HCT116 (cell line): ENCODE measurements around the gene EDDM3A.

Source experiments
- CEBPB ChIP-seq: IDR thresholded peaks from 2 replicates; pipeline ENCODE4 v1.6.1; 2012; ENCODE audit warnings: low read depth
- EGR1 ChIP-seq: IDR thresholded peaks from 2 replicates; pipeline ENCODE4 v1.6.1; 2012; ENCODE audit warnings: low read depth
- EZH2 ChIP-seq: fragments of 200-600 bp; sonication (generic); IDR thresholded peaks from 2 replicates; pipeline ENCODE4 v1.6.1; 2017; ENCODE audit warnings: antibody characterized with exemption, mixed run types
- EZH2phosphoT487 ChIP-seq: fragments of 200-600 bp; IDR thresholded peaks from 2 replicates; pipeline ENCODE4 v1.6.1; 2018; ENCODE audit warnings: antibody characterized with exemption, borderline replicate concordance
- FOSL1 ChIP-seq: IDR thresholded peaks from 2 replicates; pipeline ENCODE4 v1.6.1; 2012; ENCODE audit warnings: low read depth
- POLR2A ChIP-seq: IDR thresholded peaks from 2 replicates; pipeline ENCODE4 v1.7.0; 2011; ENCODE audit warnings: borderline replicate concordance; ENCODE audit not compliant: insufficient read depth, insufficient read length; ENCODE audit errors: extremely low read depth
- POLR2AphosphoS5 ChIP-seq: IDR thresholded peaks from 2 replicates; pipeline ENCODE4 v1.6.1; 2011; ENCODE audit warnings: mild to moderate bottlenecking, low read depth, low read length, moderate library complexity
- RAD21 ChIP-seq: IDR thresholded peaks from 2 replicates; pipeline ENCODE4 v1.6.1; 2012; ENCODE audit warnings: low read depth, mild to moderate bottlenecking
- SIN3A ChIP-seq: IDR thresholded peaks from 2 replicates; pipeline ENCODE4 v1.6.1; 2012; ENCODE audit warnings: low read depth
- ZNF274 ChIP-seq: fragments of 200-500 bp; sonication (Bioruptor generic); IDR thresholded peaks from 2 replicates; pipeline ENCODE4 v1.6.1; 2014; ENCODE audit warnings: mild to moderate bottlenecking, low read depth, low read length, inconsistent platforms
- TF ChIP-seq, protein P1 (sequence below): IDR thresholded peaks from 2 replicates; pipeline ENCODE4 v1.6.1; 2012; ENCODE audit warnings: low read depth
- TF ChIP-seq, protein P2 (sequence below), 3 experiments: fragments of 200-600 bp in 1 of 3; sonication (generic) in 1 of 3; IDR thresholded peaks in 2 of 3; conservative IDR thresholded peaks in 1 of 3; 2 replicates each; pipeline ENCODE4 v1.5.1; 2012 to 2017; ENCODE audit warnings: low read depth in 2 of 3, low read length in 2 of 3, antibody characterized with exemption in 1 of 3, borderline replicate concordance in 1 of 3, control low read depth in 1 of 3, mild to moderate bottlenecking in 1 of 3, mixed read lengths in 1 of 3, mixed run types in 1 of 3, moderate library complexity in 1 of 3; ENCODE audit not compliant: insufficient read depth in 1 of 3
- TF ChIP-seq, protein P3 (sequence below): IDR thresholded peaks from 2 replicates; pipeline ENCODE4 v1.6.1; 2012

- TF ChIP-seq, protein P1, sequence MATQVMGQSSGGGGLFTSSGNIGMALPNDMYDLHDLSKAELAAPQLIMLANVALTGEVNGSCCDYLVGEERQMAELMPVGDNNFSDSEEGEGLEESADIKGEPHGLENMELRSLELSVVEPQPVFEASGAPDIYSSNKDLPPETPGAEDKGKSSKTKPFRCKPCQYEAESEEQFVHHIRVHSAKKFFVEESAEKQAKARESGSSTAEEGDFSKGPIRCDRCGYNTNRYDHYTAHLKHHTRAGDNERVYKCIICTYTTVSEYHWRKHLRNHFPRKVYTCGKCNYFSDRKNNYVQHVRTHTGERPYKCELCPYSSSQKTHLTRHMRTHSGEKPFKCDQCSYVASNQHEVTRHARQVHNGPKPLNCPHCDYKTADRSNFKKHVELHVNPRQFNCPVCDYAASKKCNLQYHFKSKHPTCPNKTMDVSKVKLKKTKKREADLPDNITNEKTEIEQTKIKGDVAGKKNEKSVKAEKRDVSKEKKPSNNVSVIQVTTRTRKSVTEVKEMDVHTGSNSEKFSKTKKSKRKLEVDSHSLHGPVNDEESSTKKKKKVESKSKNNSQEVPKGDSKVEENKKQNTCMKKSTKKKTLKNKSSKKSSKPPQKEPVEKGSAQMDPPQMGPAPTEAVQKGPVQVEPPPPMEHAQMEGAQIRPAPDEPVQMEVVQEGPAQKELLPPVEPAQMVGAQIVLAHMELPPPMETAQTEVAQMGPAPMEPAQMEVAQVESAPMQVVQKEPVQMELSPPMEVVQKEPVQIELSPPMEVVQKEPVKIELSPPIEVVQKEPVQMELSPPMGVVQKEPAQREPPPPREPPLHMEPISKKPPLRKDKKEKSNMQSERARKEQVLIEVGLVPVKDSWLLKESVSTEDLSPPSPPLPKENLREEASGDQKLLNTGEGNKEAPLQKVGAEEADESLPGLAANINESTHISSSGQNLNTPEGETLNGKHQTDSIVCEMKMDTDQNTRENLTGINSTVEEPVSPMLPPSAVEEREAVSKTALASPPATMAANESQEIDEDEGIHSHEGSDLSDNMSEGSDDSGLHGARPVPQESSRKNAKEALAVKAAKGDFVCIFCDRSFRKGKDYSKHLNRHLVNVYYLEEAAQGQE = no peak
- TF ChIP-seq FOSL1 = no peak
- TF ChIP-seq POLR2A = no peak
- TF ChIP-seq, protein P2, sequence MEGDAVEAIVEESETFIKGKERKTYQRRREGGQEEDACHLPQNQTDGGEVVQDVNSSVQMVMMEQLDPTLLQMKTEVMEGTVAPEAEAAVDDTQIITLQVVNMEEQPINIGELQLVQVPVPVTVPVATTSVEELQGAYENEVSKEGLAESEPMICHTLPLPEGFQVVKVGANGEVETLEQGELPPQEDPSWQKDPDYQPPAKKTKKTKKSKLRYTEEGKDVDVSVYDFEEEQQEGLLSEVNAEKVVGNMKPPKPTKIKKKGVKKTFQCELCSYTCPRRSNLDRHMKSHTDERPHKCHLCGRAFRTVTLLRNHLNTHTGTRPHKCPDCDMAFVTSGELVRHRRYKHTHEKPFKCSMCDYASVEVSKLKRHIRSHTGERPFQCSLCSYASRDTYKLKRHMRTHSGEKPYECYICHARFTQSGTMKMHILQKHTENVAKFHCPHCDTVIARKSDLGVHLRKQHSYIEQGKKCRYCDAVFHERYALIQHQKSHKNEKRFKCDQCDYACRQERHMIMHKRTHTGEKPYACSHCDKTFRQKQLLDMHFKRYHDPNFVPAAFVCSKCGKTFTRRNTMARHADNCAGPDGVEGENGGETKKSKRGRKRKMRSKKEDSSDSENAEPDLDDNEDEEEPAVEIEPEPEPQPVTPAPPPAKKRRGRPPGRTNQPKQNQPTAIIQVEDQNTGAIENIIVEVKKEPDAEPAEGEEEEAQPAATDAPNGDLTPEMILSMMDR (IDR thresholded peaks at IDR 0.05 in 2 of 3, conservative IDR thresholded peaks at IDR 0.05 in 1 of 3; ENCODE audit: borderline replicate concordance in 1 of 3, insufficient read depth in 1 of 3, low read depth in 2 of 3, low read length in 2 of 3) = no peak
- TF ChIP-seq EZH2 = no peak
- no peak for TF ChIP-seq POLR2AphosphoS5
- TF ChIP-seq EGR1 = no peak
- TF ChIP-seq ZNF274 = no peak
- no peak for TF ChIP-seq CEBPB
- TF ChIP-seq, protein P3, sequence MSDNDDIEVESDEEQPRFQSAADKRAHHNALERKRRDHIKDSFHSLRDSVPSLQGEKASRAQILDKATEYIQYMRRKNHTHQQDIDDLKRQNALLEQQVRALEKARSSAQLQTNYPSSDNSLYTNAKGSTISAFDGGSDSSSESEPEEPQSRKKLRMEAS = no peak
- TF ChIP-seq SIN3A = no peak
- TF ChIP-seq EZH2phosphoT487 = no peak
- no peak for TF ChIP-seq RAD21
Measured at GRCh38 chr14:20772650-20773049, 27.0 kb downstream of the EDDM3A start.
